ENCODE measurements around the gene TJP2. TPM values are rescaled to one million over a fixed set of nuclear protein-coding genes. Genes with fewer than 3 reads are reported as not detected.

Gene TJP2
- total RNA-seq, 2 donors from 2014 or later, result 46.3 to 51.7 TPM

DNA sequence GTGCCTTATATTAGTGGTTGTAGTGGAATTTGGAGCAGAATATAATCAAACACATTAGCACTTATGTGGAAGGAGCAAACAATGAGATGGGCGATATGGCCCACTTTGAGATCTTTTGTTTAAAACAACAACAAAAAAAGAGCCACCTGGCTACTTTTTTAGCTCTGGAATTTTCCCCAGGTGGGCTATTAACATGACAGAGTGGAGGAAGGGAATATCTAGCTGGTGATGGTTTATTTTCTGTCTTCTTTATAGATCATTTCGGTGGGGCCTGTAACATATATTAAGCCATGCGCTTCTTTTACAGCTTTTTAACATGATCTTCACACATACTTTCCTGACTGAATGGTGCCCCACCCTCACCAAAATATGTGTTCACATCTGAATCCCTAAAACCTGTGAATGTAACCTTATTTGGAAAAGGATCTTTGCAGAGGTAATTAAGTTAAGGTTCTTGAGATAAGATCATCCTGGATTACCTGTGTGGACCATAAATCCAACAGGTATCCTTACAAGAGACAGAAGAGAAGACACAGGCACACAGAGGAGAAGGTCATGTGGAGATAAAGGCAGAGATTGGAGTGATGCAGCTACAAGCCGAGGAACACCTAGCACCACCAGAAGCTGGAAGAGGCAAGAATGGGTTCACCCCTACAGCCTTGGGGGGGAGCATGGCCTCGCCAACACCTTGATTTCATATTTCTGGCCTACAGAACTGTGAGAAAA is 134.3 kb downstream of the TJP2 start:
- no peak overlapping the region for H3K4me3 ChIP-seq
- no peak for DNase-seq (ENCODE audit: low spot score)

DNA sequence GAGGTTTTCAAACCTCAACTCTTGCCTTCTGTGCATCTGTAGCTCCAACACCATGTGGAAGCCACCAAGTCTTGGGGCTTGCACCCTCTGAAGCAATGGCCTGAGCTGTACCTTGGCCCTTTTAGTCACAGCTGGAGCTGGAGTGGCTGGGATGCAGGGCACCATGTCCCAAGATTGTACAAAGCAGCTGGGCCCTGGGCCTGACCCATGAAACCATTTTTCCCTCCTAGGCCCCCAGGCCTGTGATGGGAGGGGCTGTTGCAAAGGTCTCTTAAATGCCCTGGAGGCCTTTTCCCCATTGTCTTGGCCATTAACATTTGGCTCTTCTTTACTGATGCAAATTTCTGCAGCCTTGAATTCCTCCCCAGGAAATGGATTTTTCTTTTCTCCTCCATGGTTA is 139.1 kb downstream of the TJP2 start:
- no peak overlapping the region for H3K27ac ChIP-seq
- TF ChIP-seq, protein P1, sequence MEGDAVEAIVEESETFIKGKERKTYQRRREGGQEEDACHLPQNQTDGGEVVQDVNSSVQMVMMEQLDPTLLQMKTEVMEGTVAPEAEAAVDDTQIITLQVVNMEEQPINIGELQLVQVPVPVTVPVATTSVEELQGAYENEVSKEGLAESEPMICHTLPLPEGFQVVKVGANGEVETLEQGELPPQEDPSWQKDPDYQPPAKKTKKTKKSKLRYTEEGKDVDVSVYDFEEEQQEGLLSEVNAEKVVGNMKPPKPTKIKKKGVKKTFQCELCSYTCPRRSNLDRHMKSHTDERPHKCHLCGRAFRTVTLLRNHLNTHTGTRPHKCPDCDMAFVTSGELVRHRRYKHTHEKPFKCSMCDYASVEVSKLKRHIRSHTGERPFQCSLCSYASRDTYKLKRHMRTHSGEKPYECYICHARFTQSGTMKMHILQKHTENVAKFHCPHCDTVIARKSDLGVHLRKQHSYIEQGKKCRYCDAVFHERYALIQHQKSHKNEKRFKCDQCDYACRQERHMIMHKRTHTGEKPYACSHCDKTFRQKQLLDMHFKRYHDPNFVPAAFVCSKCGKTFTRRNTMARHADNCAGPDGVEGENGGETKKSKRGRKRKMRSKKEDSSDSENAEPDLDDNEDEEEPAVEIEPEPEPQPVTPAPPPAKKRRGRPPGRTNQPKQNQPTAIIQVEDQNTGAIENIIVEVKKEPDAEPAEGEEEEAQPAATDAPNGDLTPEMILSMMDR (IDR thresholded peaks at IDR 0.05), result no peak
- H3K36me3 ChIP-seq, result no peaks in the 10 kb centered on the region
- H3K9me3 ChIP-seq, result no peaks in the 10 kb centered on the region
- no peak for DNase-seq (ENCODE audit: low spot score)
- H3K4me1 ChIP-seq, result peaks cover 0 to 2% of the 10 kb centered on the region in 2 donors
- H3K27me3 ChIP-seq, result no peaks in the 10 kb centered on the region
- no peak overlapping the region for H3K4me3 ChIP-seq

More for the DNA sequence above, 134.3 kb downstream of the TJP2 start:
- no peaks in the 10 kb centered on the region for H3K27me3 ChIP-seq
- no peaks in the 10 kb centered on the region for H3K9me3 ChIP-seq
- TF ChIP-seq, protein P1 (IDR thresholded peaks at IDR 0.05), result no peak
- no peaks in the 10 kb centered on the region for H3K36me3 ChIP-seq
- H3K4me1 ChIP-seq, result peaks cover 0 to 10% of the 10 kb centered on the region in 2 donors
- peak overlapping the region in 1 of 2 donors; percentile 65 for H3K27ac ChIP-seq

DNA sequence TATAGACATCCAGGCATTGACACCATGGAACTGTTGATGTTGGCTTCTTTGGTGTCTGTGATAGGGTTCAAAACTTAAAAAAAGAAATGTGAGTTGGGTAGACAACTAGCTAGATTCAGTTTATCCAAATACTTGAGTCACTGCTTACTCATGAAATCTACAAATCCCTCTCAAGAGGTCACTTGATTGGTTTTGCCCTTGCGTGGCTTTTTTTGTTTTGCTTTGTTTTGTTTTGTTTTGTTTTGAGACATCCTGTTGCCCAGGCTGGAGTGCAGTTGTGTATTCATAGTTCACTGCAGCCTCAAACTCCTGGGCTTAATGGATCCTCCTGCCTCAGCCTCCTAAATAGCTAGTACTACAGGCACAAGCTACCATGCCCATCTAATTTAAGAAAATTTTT is 140.5 kb downstream of the TJP2 start:
- no peak for DNase-seq (ENCODE audit: low spot score)
- H3K9me3 ChIP-seq, result no peaks in the 10 kb centered on the region
- H3K36me3 ChIP-seq, result no peaks in the 10 kb centered on the region
- TF ChIP-seq, protein P1 (IDR thresholded peaks at IDR 0.05), result no peak
- H3K27ac ChIP-seq, result no peak overlapping the region
- no peaks in the 10 kb centered on the region for H3K27me3 ChIP-seq
- H3K4me3 ChIP-seq, result no peak overlapping the region
- H3K4me1 ChIP-seq, result no peaks in the 10 kb centered on the region

DNA sequence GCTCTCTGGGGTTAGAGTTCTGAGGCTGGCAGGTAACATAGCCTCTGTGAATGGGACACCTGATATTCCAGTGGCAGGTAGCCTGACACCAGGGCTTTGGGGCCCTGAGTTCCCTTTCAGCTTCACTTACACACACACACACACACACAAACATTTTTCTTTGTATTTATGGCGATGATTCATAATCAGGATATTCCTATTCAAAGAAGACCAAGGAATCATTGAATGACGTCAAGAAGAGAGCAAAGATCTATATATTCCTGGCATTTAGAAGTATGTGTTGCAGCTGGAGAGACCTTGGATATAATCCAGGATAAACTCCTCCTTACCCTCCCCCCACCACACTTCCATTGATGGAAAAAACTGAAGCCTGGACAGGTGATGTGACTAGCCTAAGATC is 143.0 kb downstream of the TJP2 start:
- no peak for DNase-seq (ENCODE audit: low spot score)
- TF ChIP-seq, protein P1 (IDR thresholded peaks at IDR 0.05), result no peak
- Histone ChIP-seq H3K36me3 (no peaks in the 10 kb centered on the region), H3K27ac (no peak overlapping the region), H3K27me3 (no peaks in the 10 kb centered on the region), H3K9me3 (no peaks in the 10 kb centered on the region), H3K4me3 (no peak overlapping the region), H3K4me1 (no peaks in the 10 kb centered on the region)

DNA sequence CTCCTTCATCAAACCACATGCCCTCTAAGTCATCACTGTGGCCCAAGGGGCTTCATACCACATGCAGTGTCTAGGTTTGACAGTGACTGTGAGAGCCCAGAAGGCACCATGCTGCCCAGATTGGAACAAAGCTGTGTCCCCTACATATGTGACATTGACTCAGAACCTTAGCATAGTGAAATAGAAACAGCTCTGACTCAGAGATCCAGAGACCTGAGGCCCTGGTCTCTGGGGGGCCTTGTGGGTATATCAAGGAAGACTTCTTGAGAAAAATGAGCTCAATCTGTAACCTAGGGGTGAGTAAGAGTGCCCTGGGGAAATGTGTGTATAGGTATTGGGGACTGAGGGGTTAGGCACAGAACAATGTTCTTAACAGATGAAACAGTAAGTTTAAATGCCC is 143.8 kb downstream of the TJP2 start:
- Histone ChIP-seq H3K4me1 (no peaks in the 10 kb centered on the region), H3K9me3 (no peaks in the 10 kb centered on the region), H3K36me3 (no peaks in the 10 kb centered on the region), H3K4me3 (no peak overlapping the region), H3K27me3 (no peaks in the 10 kb centered on the region), H3K27ac (no peak overlapping the region)
- TF ChIP-seq, protein P1 (IDR thresholded peaks at IDR 0.05), result no peak
- DNase-seq (ENCODE audit: low spot score), result no peak
